HG02642 (cell line): ENCODE data around the gene LRP2BP.
"Not testable (repeated sequence)": the region's sequence is repeated elsewhere in the genome, so short reads cannot be mapped to it uniquely, and the experiment has no call there.

Source experiments
- ATAC-seq: cut with Tn5 transposase; IDR thresholded peaks from one replicate; pipeline ENCODE4 v1.9.1; 2021; ENCODE audit warnings: mild to moderate bottlenecking; ENCODE audit not compliant: unreplicated experiment, poor library complexity

LRP2BP gene

DNA sequence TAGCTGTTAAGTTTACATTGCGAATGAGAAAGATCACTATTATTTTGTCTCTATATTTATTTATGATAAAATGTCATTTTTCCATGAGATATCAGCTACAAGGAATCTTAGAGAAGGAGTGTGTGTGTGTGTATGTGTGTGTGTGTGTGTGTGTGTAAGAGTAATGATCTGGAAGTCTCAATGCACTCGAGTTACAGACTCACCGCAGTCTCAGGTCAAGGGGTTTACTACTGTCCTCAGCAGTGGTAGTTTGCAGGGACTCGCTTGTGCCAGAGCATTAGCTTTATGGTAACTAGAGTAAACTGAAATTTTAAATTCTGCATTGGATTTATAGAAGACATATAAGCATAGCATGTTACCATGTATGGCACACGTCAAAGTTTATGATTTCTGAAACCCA is 30.8 kb downstream of the LRP2BP start:
- no peak for ATAC-seq

DNA sequence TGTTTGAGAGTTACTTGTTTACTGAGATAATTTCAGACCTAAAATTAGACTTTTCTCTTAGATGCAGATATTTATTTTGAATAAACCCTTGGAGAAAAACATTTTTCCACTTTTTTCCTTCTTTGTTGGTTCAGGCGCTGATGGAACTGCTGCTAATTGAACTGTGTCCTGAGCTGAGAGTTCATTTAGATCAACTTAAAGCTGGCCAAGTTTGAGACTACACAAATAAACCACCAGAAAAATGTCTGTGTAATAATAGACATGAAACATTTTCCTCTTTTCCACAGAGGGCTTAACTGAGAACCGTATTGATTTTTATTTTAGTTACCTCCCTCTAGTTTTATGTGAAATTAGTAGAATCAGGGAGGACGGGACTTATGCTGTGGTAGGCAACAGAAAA is 32.5 kb downstream of the LRP2BP start:
- no peak for ATAC-seq

DNA sequence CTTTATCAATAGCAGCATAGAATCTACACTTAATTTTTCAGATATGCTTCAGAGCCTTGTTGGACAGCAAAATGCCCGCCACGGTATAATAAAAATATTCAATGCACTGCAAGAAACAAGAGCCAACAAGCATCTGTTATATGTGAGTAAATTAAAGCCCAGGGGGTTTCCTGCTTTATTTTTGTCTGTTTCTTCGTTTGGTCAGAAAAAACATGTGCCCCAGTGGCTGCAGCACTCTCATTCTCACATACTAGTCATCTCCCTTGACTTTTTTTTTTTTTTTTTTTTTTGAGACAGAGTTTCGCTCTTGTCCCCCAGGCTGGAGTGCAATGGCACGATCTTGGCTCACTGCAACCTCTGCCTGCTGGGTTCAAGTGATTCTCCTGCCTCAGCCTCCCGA is 33.2 kb downstream of the LRP2BP start:
- not testable (repeated sequence) for ATAC-seq

DNA sequence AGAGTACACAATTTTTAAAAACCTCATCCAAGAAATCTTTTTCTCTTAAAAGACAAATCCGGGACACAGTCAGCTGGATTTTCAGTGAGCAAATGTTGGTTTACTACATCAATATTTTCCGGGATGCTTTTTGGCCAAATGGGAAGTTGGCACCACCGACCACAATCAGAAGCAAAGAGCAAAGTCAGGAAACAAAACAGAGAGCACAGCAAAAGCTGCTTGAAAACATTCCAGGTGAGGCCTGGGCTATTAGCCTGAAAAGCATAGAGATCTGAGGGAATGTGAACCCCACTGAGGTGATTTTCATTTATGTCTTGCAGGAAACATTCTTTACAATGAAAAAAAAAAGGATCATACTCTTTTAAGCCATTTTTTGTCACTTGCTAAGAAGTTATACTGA is 33.9 kb downstream of the LRP2BP start:
- ATAC-seq: no peak

DNA sequence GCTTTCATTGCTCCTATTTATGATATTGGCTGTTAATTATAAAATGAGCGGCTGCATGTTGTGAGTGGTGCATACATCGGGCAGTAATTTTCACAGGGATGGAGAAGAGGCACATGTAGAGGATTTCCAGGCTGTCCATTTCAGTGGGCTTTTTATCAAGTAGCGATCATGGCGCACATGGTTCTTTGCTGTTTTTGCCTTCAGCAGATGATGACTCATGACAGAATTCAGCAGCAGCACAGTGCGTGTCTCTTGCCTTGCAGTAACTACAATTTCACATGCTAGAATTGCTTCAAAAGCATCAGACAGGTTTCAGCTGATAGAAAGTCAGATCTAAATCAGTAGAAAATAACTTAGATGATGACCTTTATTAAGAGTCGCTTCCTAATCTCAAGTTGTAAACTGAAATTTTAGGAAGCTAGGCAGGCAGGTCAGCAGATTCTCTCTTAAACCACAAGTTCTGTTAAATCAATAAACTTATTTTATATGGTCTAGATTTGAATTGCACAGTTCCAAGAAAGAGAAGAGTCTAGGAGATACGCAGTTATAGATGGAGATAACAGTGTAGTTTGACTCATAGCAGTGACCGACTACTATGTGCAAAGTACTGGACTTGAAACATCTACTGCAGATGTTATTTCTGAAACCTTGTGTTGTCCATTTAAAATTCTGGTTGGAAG is 35.8 kb downstream of the LRP2BP start:
- no peak for ATAC-seq

DNA sequence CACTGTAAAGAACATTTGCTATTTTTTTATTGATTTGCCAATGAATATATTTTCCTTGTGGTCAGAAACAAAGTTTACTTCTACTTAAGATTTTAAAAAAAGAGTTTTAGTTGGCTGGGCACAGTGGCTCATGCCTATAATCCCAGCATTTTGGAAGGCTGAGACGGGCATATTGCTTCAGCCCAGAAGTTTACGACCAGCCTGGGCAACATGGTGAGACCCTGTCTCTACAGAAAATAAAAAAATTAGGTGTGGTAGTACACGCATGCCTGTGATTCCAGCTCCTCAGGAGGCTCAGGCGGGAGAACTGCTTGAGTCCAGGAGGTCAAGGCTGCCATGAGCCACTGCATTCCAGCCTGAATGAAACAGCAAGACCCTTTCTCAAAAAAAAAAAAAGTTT is 36.8 kb downstream of the LRP2BP start:
- no peak for ATAC-seq

DNA sequence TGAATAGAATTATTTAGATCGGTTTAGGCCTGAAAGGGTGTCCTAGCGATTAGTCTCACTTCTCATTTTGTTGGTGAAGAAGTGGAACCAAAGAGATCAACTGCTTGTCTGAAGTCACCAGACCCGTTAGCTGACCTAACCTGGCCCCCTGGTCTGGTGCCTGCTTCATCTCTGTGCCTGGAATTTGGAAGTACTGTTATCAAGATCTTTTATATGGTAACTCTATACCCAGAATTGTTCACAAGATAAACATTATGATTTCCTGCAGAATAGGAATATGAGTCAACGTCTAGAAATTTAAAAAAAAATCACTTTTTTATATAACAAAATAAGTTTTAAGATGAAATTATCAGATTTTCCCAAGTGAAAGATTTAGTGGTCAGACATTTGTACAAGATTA is 37.2 kb downstream of the LRP2BP start:
- ATAC-seq: no peak

DNA sequence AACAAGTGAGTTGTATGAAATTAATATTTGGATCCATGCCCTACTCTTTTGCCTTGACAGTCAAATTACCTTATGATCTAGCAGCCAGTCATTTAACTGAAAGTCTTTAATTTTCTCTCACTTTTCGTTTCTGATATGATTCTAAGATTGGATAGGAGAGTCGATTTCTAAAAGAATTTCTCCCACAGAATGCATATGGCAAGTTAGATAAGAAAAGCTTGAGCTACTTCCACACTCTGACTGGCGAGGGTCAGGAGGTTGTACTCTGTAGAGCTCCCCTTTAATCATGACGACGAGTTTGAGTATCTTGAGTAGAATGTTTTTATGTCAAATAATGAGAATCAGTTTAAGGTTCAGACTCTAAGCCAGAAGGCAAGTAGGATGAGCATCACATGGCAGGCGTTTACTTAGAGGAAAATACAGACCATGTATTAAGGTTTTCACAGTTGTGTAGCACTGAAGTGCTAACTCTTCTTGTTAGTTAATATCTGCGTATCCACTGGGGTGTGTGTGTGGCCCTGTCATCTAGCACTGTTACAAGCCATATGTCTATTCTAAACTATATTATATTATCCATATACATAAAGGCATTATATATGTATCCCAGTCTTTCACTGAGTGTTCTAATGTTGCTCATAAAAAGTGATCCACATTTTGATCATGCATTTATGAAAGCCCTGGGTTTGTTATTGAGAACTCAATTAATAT is 37.8 kb downstream of the LRP2BP start:
- ATAC-seq: no peak

DNA sequence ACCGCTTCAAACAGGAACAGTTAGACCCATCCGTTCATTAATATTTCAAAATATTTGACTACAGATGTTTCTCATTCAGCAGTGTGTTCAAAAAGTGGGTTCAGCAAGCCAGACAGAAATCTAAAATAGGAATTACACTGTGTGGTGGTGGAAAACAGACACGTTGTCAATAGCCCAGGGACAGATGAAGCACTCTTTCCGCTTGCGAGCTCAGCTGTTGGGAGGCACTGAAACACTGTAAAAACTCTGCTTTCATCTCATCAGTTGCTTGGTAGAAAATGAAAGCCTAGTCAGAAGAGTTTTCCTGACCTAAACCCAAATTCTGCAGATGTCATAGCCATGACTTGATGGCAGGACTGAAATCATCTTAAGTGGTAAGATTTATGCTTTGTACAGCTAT is 38.5 kb downstream of the LRP2BP start:
- no peak for ATAC-seq

DNA sequence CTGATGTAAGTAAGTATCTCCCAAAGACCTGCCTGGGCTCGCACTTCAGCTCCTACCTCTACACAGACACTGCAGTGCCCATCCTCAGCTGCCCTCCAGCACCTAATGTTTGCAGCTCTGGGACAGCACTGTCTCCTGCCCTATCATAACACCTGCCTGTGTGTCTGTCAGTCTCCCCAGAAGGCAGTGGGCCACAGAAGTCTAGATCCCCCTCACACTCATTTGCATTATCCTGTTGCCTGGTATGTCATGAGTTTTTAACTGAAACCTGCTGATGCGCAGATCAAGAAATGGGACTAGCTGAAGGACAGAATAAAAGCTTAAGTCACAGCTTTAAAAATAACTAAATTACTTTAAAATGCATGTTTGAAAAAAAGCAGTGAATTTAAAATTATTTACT is 43.0 kb downstream of the LRP2BP start:
- no peak for ATAC-seq

DNA sequence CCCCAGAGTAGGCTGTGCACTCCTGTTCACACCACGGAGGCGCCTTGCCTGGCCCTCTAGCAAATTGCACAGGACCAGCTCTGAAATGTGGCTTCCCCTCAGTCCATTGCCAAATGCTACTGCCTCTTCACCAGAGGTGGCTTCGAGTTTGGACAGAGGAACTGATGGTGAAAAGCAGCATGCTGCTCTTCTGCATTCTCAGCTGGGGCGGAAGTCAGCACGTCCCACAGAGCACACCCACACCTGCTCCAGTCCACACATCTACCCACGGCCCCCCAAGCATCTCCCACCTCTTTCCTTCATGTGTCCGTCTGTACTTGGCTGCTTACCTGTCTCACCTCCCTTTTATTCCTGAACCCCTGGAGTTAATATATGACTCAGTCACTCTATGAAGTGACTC is 43.5 kb downstream of the LRP2BP start:
- ATAC-seq: no peak

DNA sequence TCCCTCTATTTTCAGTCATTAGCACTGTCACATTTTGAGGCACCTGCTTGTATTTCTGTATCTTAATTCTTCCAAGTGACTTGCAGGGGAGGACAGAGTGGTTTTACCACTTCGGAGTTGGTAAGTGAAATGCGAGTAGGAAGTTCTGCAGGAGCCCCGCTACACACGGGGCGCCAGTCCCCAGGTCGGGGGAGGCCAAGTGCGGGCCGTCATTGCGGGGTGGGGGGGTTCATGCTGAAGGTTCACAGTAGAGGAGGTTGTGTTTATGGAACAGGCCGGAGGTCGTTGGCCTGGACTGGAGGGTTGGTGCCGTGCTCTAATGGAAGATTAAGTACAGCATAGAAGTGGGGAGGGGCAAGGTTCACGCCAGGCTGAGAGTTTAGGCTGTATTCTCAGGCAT is 44.0 kb downstream of the LRP2BP start:
- no peak for ATAC-seq

DNA sequence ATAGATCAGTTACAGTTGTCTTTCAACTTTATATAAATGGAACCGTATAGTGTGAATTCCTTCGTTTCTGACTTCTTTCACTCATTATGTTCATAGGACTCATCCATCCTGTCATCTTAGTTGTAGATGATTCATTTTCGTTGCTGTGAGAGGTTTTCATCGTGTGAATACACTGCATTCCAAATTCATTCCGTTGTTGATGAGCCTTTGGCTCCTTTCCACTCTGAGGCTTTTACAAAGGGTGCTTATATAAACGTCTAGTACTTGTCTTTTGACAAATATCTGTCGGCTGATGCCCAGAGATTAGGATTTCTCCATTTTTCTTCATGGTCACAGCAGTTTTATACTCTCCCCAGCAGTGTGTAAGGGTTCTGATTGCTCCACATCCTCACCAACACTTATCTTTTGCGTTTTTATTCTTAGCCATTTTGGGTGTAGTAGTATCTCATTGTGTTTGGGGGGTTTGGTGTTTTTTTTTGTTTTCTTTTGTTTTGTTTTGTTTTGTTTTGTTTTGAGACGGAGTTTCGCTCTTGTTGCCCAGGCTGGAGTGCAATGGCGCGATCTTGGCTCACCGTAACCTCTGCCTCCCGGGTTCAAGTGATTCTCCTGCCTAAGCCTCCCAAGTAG is 48.6 kb downstream of the LRP2BP start:
- ATAC-seq: no peak

DNA sequence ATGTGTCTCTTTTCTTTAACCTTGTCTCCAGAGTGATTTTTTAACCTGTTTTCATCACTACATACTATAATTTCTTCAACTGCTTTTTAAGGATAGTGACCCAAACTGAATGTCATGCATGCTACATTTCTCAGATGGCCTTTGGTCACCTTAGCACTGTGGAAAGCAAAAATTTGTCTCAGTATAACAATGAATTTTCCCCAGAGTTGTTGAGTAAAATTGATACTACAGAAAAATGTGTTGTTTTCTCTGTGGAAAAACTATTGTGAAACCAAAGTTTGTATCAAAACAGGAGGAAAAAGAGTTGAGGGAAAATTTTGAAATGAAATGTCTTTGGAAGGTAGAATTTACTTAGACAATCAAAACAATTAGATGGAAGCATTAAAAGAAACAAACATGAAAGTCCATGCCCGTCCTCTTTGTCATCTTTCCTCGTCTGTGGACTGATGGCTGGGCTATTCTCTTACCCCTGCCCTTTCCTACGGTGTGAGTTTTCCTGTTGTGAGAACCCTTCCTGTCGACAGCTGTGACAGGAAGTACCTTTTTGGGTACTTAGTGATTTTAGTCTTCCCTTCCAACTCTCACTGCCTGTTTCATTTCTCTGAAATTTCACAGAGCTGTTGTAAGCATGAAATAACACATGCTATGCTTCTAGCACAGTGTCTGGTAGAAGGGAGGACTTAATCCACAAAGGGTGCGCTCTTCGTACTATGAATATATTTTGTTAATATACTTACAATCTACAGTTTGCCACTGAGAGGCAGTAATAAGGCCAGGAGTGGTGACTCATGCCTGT is 50.8 kb downstream of the LRP2BP start:
- ATAC-seq: peak; percentile 55

DNA sequence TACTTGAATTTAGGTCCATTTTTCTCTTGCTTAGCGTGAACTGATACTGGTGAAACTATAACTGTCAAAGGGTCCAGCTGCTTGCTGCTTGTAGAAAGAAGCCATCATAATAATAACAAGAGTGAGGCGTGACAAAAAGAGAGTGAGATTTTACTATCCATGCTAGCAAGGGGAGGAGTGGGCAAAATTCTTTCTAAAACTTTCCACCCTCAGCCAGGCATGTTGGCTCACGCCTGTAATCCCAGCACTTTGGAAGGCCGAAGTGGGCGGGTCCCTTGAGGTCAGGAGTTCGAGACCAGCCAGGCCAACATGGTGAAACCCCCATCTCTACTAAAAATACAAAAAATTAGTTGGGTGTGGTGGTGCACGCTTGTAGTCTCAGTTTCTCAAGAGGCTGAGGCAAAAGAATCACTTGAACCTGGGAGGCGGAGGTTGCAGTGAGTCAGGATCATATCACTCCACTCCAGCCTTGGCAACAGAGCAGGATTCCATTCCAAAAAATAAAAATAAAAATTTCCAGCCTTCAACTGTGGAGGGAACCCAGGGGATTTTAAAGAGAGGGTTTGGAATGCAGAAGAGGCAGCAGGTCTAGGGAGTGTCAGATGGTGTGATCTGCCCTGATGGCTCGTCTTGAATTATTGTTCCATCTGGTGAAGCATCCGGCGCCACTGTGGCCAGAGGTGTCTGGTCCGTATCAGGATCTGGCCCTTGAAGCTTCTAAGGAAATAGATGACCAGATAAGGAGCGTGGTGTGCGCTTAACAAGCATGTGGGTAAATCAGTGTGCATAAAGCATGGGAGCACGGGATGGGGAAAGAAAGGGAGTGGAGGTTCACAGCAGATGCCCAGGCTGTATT is 51.8 kb downstream of the LRP2BP start:
- ATAC-seq: peak; percentile 50

DNA sequence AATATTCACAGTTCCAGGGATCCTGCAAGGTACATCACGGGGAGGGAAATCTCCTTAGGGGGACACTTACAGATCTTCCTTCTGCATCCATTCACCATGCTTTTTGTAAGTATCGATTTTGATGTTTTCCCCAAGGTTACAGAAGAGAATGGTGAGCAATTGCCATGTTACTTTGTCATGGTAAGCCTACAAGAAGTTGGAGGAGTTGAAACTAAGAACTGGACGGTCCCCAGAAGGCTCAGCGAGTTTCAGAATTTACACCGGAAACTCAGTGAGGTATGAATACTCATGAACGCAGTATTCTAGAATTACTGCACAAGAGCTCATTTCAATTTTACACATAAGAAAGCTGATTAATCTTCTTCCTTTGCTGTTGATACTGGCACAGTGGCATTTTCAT is 53.9 kb downstream of the LRP2BP start:
- ATAC-seq: peak; percentile 55

DNA sequence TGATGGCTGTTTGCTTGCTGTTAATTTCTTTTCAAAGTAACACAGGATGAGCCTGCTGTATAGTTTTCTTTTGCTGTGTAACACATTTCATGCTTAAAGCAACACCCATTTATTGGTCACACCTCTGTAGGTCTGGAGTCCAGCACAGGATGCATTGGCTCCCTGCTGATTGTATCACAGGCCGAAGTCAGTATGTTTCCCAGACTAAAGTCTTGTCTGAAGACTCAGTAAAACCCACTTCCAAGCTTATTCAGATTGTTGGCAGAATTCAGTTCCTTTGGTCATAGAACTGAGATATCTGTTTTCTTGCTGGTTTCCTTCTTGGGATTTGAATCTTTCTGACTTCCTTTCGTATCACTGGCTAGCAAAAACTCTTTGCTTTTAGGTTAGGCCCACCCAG is 54.3 kb downstream of the LRP2BP start:
- ATAC-seq: no peak

DNA sequence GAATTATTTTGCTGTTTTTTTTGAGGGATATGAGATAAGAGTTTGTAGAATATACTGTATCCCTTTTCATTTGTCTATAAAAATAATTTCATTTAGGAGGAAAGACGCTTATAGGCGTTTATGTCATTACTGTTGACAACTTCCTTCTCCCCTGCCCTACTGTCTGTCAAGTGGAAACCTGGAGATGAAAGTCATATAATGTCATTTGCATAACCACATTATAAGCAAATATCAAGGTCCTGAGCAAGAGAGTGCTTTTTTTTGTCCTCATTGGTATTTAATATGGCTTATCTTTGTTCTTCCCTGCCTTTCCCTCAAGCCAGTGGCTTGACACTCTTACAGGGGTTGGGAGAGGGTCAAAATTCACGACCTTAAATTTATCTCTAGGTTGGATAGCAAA is 55.8 kb downstream of the LRP2BP start:
- no peak for ATAC-seq

DNA sequence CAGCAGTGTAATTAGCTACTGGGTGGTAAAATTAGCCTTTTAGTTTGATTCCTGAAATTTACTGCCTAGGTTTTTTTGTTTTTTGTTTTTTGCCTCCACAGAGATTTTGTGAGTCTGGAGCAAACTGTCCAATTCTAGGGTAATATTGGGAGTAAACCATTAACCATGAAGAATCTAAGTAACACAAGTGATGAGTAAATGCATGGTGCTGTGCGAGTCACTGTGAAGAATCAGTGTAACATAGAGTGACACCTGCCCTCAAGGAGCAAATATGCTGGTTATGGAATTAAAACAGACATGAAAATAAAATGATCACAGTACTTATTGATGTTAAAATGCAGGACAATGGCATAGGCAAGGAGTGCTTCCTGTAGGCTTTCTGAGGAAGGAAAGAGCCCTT is 60.1 kb downstream of the LRP2BP start:
- ATAC-seq: no peak

DNA sequence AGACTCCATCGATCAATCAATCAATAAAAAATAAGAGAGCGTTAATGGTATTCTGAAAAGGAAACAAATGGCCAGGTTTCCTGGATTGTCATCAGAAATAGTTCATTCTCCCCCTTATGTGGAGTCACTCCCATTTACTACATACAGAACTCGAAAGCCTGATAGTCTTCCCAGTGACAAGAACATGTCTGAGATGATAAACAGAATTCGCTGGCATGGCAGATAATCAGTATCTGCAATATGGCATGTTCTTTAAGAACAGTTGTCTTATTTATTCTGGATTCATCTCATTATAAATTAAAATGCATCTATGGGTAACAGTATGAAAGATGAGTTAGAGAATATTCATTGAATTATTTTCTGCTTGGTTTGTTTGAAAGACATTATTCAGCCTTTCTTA is 61.4 kb downstream of the LRP2BP start:
- no peak for ATAC-seq
